ENCODE measurements around the gene SUN3. TPM values are rescaled to one million over a fixed set of nuclear protein-coding genes. Genes with fewer than 3 reads are reported as not detected.

The SUN3 gene
- total RNA-seq, 1 experiment from 2014 or later: 0.49 TPM

DNA sequence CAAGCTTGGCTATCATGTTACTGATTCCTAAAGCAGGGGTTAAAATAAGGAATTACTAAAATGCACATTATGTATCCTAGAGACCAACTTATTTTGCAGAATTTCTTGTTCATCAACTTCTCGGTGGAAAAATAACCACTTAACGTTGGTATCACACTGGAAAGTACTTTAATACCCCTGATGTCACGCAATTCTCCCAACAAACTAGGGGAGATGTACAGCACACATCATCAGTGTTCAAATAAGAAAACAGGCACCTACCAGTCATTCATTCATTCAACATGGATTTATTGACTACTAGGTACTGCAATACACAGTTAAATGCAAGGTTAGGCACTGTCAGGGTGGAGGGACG lies 50.1 kb downstream of the SUN3 start:
- TSS peak; percentile 70 for BruUV-seq (replicated peaks)
- H3K4me3 ChIP-seq (ENCODE audit: low read depth in 2 of 2, low read length in 2 of 2): peak overlapping the region; percentile 91 to 94
- TF ChIP-seq, protein P1, sequence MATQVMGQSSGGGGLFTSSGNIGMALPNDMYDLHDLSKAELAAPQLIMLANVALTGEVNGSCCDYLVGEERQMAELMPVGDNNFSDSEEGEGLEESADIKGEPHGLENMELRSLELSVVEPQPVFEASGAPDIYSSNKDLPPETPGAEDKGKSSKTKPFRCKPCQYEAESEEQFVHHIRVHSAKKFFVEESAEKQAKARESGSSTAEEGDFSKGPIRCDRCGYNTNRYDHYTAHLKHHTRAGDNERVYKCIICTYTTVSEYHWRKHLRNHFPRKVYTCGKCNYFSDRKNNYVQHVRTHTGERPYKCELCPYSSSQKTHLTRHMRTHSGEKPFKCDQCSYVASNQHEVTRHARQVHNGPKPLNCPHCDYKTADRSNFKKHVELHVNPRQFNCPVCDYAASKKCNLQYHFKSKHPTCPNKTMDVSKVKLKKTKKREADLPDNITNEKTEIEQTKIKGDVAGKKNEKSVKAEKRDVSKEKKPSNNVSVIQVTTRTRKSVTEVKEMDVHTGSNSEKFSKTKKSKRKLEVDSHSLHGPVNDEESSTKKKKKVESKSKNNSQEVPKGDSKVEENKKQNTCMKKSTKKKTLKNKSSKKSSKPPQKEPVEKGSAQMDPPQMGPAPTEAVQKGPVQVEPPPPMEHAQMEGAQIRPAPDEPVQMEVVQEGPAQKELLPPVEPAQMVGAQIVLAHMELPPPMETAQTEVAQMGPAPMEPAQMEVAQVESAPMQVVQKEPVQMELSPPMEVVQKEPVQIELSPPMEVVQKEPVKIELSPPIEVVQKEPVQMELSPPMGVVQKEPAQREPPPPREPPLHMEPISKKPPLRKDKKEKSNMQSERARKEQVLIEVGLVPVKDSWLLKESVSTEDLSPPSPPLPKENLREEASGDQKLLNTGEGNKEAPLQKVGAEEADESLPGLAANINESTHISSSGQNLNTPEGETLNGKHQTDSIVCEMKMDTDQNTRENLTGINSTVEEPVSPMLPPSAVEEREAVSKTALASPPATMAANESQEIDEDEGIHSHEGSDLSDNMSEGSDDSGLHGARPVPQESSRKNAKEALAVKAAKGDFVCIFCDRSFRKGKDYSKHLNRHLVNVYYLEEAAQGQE (IDR thresholded peaks at IDR 0.05; ENCODE audit: insufficient read depth in 1 of 2, low read depth in 2 of 2, low read length in 1 of 2): no peak
- TF ChIP-seq, protein P2, sequence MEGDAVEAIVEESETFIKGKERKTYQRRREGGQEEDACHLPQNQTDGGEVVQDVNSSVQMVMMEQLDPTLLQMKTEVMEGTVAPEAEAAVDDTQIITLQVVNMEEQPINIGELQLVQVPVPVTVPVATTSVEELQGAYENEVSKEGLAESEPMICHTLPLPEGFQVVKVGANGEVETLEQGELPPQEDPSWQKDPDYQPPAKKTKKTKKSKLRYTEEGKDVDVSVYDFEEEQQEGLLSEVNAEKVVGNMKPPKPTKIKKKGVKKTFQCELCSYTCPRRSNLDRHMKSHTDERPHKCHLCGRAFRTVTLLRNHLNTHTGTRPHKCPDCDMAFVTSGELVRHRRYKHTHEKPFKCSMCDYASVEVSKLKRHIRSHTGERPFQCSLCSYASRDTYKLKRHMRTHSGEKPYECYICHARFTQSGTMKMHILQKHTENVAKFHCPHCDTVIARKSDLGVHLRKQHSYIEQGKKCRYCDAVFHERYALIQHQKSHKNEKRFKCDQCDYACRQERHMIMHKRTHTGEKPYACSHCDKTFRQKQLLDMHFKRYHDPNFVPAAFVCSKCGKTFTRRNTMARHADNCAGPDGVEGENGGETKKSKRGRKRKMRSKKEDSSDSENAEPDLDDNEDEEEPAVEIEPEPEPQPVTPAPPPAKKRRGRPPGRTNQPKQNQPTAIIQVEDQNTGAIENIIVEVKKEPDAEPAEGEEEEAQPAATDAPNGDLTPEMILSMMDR (IDR thresholded peaks at IDR 0.05): no peak
- TF ChIP-seq TCF7L2 (IDR thresholded peaks at IDR 0.05; ENCODE audit: low read depth, low read length) (no peak), POLR2AphosphoS5 (IDR thresholded peaks at IDR 0.05; ENCODE audit: low read depth, low read length) (no peak), SIN3A (IDR thresholded peaks at IDR 0.05; ENCODE audit: borderline replicate concordance, insufficient read depth, low read depth, low read length) (no peak)
- H3K27ac ChIP-seq (ENCODE audit: low read length): peak overlapping the region; percentile 97
- ChIA-PET CTCF (no interaction called here), POLR2A (no interaction called here)
- ATAC-seq (no peak; the same call in 1 of the 2 replicates), DNase-seq (ENCODE audit: low read depth, low spot score) (no peak)
- H3K4me1 ChIP-seq (ENCODE audit: control insufficient read depth, insufficient read depth, low read length): peaks cover 22% of the 10 kb centered on the region
- no peaks in the 10 kb centered on the region for H3K9me3 ChIP-seq (ENCODE audit: control insufficient read depth, insufficient read depth, low read depth, low read length)
- in situ Hi-C loops (cut with HindIII; ENCODE audit: low pct_unique_long_range_greater_than_20kb, low sequenced_read_pairs) (no loop called here), intact Hi-C loops (cut with micrococcal nuclease; ENCODE audit: unreplicated experiment) (no loop called here)
- H3K36me3 ChIP-seq (ENCODE audit: control insufficient read depth, insufficient read depth, low read length): peaks cover 40% of the 10 kb centered on the region
- H3K27me3 ChIP-seq (ENCODE audit: control insufficient read depth, insufficient read depth, low read length): no peaks in the 10 kb centered on the region

- CTCF ChIA-PET: interaction anchor here (0.6 kb wide), 3 partner anchors 93 to 1380 kb away, joined by 3 to 7 read pairs (median 3); no protein-coding TSS in a partner anchor
- Histone ChIP-seq H3K27ac (ENCODE audit: low read length) (no peak overlapping the region), H3K4me1 (ENCODE audit: control insufficient read depth, insufficient read depth, low read length) (peaks cover 9% of the 10 kb centered on the region), H3K9me3 (ENCODE audit: control insufficient read depth, insufficient read depth, low read depth, low read length) (no peaks in the 10 kb centered on the region), H3K36me3 (ENCODE audit: control insufficient read depth, insufficient read depth, low read length) (peaks cover 52% of the 10 kb centered on the region), H3K4me3 (ENCODE audit: low read depth in 2 of 2, low read length in 2 of 2) (no peak overlapping the region), H3K27me3 (ENCODE audit: control insufficient read depth, insufficient read depth, low read length) (no peaks in the 10 kb centered on the region)
- POLR2A ChIA-PET: no interaction called here
- ATAC-seq (no peak), DNase-seq (ENCODE audit: low read depth, low spot score) (no peak)
- in situ Hi-C loops (cut with HindIII; ENCODE audit: low pct_unique_long_range_greater_than_20kb, low sequenced_read_pairs) (no loop called here), intact Hi-C loops (cut with micrococcal nuclease; ENCODE audit: unreplicated experiment) (no loop called here)
- TF ChIP-seq SIN3A (IDR thresholded peaks at IDR 0.05; ENCODE audit: borderline replicate concordance, insufficient read depth, low read depth, low read length) (no peak), POLR2AphosphoS5 (IDR thresholded peaks at IDR 0.05; ENCODE audit: low read depth, low read length) (no peak), TCF7L2 (IDR thresholded peaks at IDR 0.05; ENCODE audit: low read depth, low read length) (no peak)
- TF ChIP-seq, protein P1 (IDR thresholded peaks at IDR 0.05; ENCODE audit: insufficient read depth in 1 of 2, low read depth in 2 of 2, low read length in 1 of 2): no peak
- TF ChIP-seq, protein P2 (IDR thresholded peaks at IDR 0.05): no peak
- BruUV-seq (replicated peaks): no TSS peak
Observed at GRCh38 chr7:47973739-47974138, 55.2 kb downstream of the SUN3 start.
